Raji (cell line): ENCODE data around the gene RDH5.

Experiments used
- POLR2A ChIP-seq: IDR thresholded peaks from 2 replicates; pipeline ENCODE4 v1.6.1; 2011; ENCODE audit warnings: low read depth, low read length, control low read depth; ENCODE audit not compliant: insufficient read depth

Gene RDH5, protein sequence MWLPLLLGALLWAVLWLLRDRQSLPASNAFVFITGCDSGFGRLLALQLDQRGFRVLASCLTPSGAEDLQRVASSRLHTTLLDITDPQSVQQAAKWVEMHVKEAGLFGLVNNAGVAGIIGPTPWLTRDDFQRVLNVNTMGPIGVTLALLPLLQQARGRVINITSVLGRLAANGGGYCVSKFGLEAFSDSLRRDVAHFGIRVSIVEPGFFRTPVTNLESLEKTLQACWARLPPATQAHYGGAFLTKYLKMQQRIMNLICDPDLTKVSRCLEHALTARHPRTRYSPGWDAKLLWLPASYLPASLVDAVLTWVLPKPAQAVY

DNA sequence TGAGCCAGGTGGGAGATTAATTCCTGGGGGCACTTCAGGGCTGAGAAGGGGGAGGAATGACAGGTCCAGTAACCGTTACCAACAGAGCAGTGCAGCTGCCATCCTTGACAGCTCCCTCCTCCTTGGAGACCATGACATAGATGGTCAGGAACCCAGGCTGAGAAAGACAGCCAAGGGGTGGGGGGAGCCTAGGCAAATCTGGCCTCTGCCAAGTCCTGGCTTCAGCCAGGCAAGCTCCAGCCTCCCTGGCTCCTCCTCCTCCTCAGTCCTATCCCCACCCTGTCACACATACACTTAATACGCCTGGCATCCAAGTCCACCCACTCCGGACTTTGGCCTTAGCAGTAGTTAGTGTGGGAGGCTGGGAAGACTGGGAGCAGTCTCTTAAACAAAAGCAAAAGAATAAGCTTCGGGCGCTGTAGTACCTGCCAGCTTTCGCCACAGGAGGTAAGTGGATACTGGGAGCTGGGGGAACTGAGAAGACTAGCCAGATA, at the start of gene RDH5:
TSS of gene RDH5 (plus strand) at position 323 of the 494 bp plus-strand sequence. CDS start 792 bp downstream, outside the sequence.
- no peak for TF ChIP-seq POLR2A

DNA sequence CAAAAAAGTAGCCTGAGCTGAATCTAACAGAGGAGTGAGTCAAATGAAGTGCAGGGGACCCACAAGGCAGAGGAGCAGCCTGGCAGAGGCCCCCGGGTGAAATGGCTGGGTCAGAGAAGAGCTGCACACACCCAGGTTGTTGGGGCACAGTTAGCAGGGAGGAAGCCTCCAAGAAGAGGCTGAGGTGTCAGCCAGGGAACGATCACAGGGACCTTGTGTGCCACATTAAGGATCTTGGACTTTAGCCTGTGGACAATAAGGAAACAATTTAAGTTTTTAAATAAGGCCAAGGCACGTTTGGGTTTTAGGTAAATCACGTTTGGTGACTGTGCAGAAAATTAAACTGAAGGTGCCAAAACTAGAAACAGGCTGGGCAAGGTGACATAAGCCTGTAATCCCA, 48.4 kb upstream of the RDH5 start:
- no peak for TF ChIP-seq POLR2A

GRCh38 chr12:55673638-55674037, 46.6 kb upstream of the RDH5 start:
- no peak for TF ChIP-seq POLR2A

- TF ChIP-seq POLR2A = no peak
These were observed 44.5 kb upstream of the RDH5 start for GRCh38 chr12:55675666-55676065.

DNA sequence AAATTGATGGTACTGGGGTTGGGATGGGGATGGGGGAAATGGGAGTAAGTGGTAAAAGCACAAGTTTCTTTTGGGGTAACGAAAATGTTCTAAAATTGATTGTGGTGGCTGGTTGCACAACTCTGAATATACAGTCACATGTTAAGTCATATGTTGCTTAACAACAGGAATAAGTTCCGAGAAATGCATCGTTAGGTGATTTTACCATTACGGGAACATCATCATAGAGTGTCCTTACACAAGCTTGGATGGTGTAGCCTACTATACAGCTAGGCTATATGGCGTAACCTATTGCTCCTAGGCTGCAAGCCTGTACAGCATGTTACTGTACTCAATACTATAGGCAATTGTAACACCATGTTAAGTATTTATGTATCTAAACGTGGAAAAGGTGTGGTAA, 43.5 kb upstream of the RDH5 start:
- no peak for TF ChIP-seq POLR2A

GRCh38 chr12:55679691-55680090, 40.5 kb upstream of the RDH5 start:
- TF ChIP-seq POLR2A = no peak

DNA sequence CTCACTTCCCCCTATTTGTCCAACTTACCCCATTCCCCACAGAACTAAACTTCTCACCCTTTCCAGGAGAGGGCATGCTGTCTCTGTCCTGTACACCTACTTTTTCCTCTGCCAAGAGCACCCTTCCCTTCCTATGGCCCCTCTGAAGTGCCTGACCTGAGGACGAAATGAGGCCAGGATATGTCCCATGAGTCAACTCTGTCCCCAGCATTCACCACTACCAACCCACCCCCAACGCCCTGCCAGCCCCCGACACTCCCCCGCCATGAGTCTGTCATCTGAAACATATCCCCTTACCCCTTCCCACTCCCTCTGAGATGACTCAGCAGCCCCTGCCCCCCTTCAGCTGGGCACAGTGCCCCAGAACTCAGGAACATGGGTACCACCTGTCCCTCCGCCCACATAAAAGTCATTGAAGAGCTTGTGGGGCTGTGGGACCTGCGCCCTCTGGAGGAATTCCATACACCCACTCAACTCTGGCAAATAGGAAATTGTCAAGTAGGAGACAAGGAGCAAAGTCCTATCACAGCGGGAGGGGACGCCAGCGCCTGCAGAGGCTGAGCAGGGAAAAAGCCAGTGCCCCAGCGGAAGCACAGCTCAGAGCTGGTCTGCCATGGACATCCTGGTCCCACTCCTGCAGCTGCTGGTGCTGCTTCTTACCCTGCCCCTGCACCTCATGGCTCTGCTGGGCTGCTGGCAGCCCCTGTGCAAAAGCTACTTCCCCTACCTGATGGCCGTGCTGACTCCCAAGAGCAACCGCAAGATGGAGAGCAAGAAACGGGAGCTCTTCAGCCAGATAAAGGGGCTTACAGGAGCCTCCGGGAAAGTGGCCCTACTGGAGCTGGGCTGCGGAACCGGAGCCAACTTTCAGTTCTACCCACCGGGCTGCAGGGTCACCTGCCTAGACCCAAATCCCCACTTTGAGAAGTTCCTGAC, 38.8 kb upstream of the RDH5 start:
- TF ChIP-seq POLR2A = no peak

GRCh38 chr12:55682087-55682796, 38.0 kb upstream of the RDH5 start:
- TF ChIP-seq POLR2A = no peak

DNA sequence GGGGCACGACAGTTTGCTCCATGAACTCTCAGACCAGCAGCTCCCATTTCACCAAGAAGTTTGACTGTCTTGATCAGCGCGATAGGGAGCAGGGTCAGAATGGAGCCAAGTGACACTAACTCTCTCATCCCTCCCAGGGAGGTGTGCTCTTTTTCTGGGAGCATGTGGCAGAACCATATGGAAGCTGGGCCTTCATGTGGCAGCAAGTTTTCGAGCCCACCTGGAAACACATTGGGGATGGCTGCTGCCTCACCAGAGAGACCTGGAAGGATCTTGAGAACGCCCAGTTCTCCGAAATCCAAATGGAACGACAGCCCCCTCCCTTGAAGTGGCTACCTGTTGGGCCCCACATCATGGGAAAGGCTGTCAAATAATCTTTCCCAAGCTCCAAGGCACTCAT, 36.5 kb upstream of the RDH5 start:
- no peak for TF ChIP-seq POLR2A

- no peak for TF ChIP-seq POLR2A
These were observed 35.3 kb upstream of the RDH5 start for GRCh38 chr12:55684761-55685370.

GRCh38 chr12:55685671-55686070, 34.5 kb upstream of the RDH5 start:
- TF ChIP-seq POLR2A = no peak

DNA sequence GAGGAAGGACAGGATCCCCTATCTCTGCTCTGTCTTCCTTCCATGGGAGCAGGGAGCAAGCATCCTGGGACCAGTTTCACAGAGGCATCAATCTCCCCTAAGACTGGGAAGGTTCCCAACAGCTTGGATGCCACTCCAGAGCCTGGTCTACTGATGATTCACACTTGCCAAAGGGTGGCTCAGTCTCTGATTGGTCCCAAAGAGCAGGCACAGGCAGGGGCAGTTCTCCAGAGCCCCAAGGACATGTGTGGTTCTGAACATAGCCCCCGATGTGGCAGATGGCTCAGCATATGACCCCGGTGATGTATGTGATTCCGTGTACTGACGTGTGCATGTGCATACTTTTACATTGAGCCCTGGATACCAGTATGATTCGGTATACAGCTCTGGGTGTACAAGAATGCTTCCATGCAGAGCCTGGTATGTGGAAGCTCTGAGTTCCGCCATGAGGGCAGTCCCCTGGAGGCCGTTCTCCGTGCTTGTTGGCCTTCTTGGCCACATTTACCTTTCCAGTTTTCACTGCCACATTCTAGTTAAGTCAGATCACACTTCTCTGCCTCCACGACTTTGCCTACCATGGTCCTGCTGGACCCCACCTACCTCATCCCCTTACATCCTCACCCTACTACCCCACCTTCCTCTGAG, 33.7 kb upstream of the RDH5 start:
- TF ChIP-seq POLR2A = no peak

- TF ChIP-seq POLR2A = no peak
These were observed 32.4 kb upstream of the RDH5 start for GRCh38 chr12:55687746-55688145.
